CD8-positive, alpha-beta memory T cell (primary cell): ENCODE data around the gene SEC11A. TPM values are rescaled to one million over a fixed set of nuclear protein-coding genes. Genes with fewer than 3 reads are reported as not detected.

Experiments
- CTCF ChIA-PET: fragments of 350-600 bp; sonication (Branson Sonifier 250); formaldehyde crosslinking; loops from one replicate; lab custom pipeline; 2021; ENCODE audit warnings: antibody characterized with exemption; lab: Charles Lee
- POLR2A ChIA-PET: fragments of 350-600 bp; sonication (Branson Sonifier 250); formaldehyde crosslinking; loops from one replicate; lab custom pipeline; 2021; ENCODE audit warnings: antibody characterized with exemption; lab: Charles Lee
- DNase-seq, 5 donors: peaks; one replicate each; pipeline versions ENCODE4 v3.0.0 to v3.0.0-alpha.2; 2020 to 2022; ENCODE audit warnings: mixed read lengths in 1 of 5
- H3K27ac ChIP-seq: one replicate; pipeline ENCODE4 v1.7.0; 2013; ENCODE audit warnings: low read depth, mild to moderate bottlenecking, low read length, moderate library complexity
- H3K27me3 ChIP-seq: 2 replicates; pipeline ENCODE4 v1.7.0; 2013; ENCODE audit warnings: low read length, mild to moderate bottlenecking; ENCODE audit not compliant: insufficient read depth, poor library complexity, severe bottlenecking
- H3K36me3 ChIP-seq: 2 replicates; pipeline ENCODE4 v1.7.0; 2013; ENCODE audit warnings: mild to moderate bottlenecking, low read length, moderate library complexity; ENCODE audit not compliant: insufficient read depth
- H3K4me1 ChIP-seq: 2 replicates; pipeline ENCODE4 v1.7.0; 2013; ENCODE audit warnings: mild to moderate bottlenecking, low read length, moderate library complexity; ENCODE audit not compliant: insufficient read depth
- H3K4me3 ChIP-seq: 2 replicates; pipeline ENCODE4 v1.7.0; 2013; ENCODE audit warnings: mild to moderate bottlenecking, low read length
- H3K9me3 ChIP-seq: 2 replicates; pipeline ENCODE4 v1.7.0; 2013; ENCODE audit warnings: mild to moderate bottlenecking, low read length
- H3K27ac Mint-ChIP-seq, 8 donors: one replicate each; pipeline ENCODE4 v1.8.0; 2020 to 2021; ENCODE audit warnings: mixed read lengths in 8 of 8, mild to moderate bottlenecking in 6 of 8, inconsistent platforms in 3 of 8, moderate library complexity in 3 of 8
- H3K27me3 Mint-ChIP-seq, 2 donors: one replicate each; pipeline ENCODE4 v1.8.0; 2020 to 2021; ENCODE audit warnings: mixed read lengths in 2 of 2, mild to moderate bottlenecking in 1 of 2, moderate library complexity in 1 of 2
- H3K36me3 Mint-ChIP-seq, 3 donors: one replicate each; pipeline ENCODE4 v1.8.0; 2020 to 2021; ENCODE audit warnings: mixed read lengths in 3 of 3, inconsistent platforms in 1 of 3, mild to moderate bottlenecking in 1 of 3
- H3K4me1 Mint-ChIP-seq, 3 donors: one replicate each; pipeline ENCODE4 v1.8.0; 2020 to 2021; ENCODE audit warnings: mixed read lengths in 3 of 3, inconsistent platforms in 1 of 3, mild to moderate bottlenecking in 1 of 3
- H3K4me3 Mint-ChIP-seq, 7 donors: one replicate each; pipeline ENCODE4 v1.8.0; 2020 to 2021; ENCODE audit warnings: mixed read lengths in 7 of 7, mild to moderate bottlenecking in 6 of 7, moderate library complexity in 4 of 7, inconsistent platforms in 2 of 7
- H3K9me3 Mint-ChIP-seq, 5 donors: one replicate each; pipeline ENCODE4 v1.8.0; 2020 to 2022; ENCODE audit warnings: mixed read lengths in 5 of 5, mild to moderate bottlenecking in 3 of 5, moderate library complexity in 2 of 5, inconsistent platforms in 1 of 5
- polyA plus RNA-seq: library from polyadenylated mRNA; unstranded; fragments of 300-500 nt; fragmentation: Illumina TruSeq; gene quantifications from one replicate; pipeline ENCODE4 v1.2.3, GENCODE V29; 2021
- total RNA-seq, 2 experiments: library from RNA; stranded (reverse); gene quantifications; one replicate each; pipeline ENCODE4 v1.2.3, GENCODE V29; 2021

The SEC11A gene
- total and polyA plus RNA-seq, 3 experiments from 2014 or later: 132 to 134 (median 133) TPM

GRCh38 chr15:84658788-84659411, 57.0 kb downstream of the SEC11A start:
- ChIA-PET POLR2A (interaction anchor here (0.5 to 1.2 kb wide), 13 partner anchors 25 to 322 kb away, joined by 3 to 11 read pairs (median 5); partner anchors contain the start of genes SEC11A and ZSCAN2), CTCF (interaction anchor here (0.7 to 2.7 kb wide), 19 partner anchors 10 to 269 kb away, joined by 3 to 17 read pairs (median 4); partner anchors contain the start of genes SEC11A and ZSCAN2)
- Mint-ChIP-seq H3K4me1 (peaks cover 27 to 43% (median 41%) of the 10 kb centered on the region in 3 donors), H3K27me3 (peaks cover 0 to 2% of the 10 kb centered on the region in 2 donors), H3K4me3 (peak overlapping the region; percentile 73 to 90 (median 80)), H3K27ac (peak overlapping the region; percentile 29 to 91 (median 76)), H3K36me3 (peaks cover 0 to 4% (median 1%) of the 10 kb centered on the region in 3 donors), H3K9me3 (no peaks in the 10 kb centered on the region)
- H3K27me3 ChIP-seq: no peaks in the 10 kb centered on the region
- H3K4me3 ChIP-seq: peak overlapping the region; percentile 64
- DNase-seq: no peak
- no peaks in the 10 kb centered on the region for H3K9me3 ChIP-seq
- H3K27ac ChIP-seq: peak overlapping the region; percentile 68
- H3K36me3 ChIP-seq: no peaks in the 10 kb centered on the region
- peaks cover 19% of the 10 kb centered on the region for H3K4me1 ChIP-seq

DNA sequence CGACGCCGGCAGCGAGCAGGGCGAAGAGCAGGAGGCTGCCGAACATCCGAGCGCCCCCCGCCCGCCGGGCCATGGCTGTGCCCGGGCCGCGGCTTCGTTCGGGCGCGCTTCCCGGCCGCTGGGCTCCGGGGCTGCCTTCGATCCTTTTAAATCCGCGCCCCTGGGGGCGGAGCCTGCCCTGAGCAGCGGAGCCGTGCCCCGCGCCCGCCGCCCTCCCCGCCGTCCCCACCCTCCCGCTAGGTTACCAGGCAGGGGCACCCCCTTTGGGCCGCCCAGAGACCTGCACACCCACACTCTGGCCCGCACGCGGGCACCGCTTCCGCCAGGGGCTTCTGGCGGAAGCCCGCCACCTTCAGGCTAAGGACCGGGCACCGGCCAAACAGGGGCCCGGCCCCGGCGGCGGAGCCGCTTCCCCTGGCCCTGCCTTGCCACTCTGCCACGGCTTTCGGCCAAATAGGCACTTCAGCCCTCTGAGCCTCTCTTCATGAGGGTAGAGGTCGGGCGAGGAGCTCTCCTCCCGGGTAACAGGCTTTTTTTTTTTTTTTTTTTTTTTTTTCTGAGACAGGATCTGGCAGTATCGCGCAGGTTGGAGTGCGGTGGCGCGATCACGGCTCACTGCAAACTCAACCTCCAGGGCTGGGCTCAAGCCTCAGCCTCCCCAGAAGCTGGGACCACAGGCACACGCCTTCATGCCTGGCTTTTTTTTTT, 57.7 kb downstream of the SEC11A start, which contains the start of gene NMB:
Gene NMB, minus strand, starts transcription at position 120 of the 708 bp plus-strand sequence. Its CDS starts 47 bp downstream, at position 73.
- Histone ChIP-seq H3K36me3 (no peaks in the 10 kb centered on the region), H3K27ac (peak within 1 kb of the TSS; percentile 68), H3K27me3 (no peaks in the 10 kb centered on the region), H3K4me1 (peaks cover 25% of the 10 kb centered on the region), H3K4me3 (peak within 1 kb of the TSS; percentile 64), H3K9me3 (no peaks in the 10 kb centered on the region)
- peak; percentile 81 to 91 (median 86) for DNase-seq
- CTCF ChIA-PET: interaction anchor here (0.7 to 2.7 kb wide), 16 partner anchors 9 to 270 kb away, joined by 3 to 17 read pairs (median 4); partner anchors contain the start of genes SEC11A and ZSCAN2
- H3K36me3 Mint-ChIP-seq: peaks cover 0 to 7% (median 1%) of the 10 kb centered on the region in 3 donors
- peak within 1 kb of the TSS; percentile 73 to 94 (median 80) for H3K4me3 Mint-ChIP-seq
- peaks cover 30 to 49% (median 47%) of the 10 kb centered on the region in 3 donors for H3K4me1 Mint-ChIP-seq
- H3K27me3 Mint-ChIP-seq: peaks cover 0 to 2% of the 10 kb centered on the region in 2 donors
- H3K27ac Mint-ChIP-seq: peak within 1 kb of the TSS; percentile 29 to 91 (median 79)
- POLR2A ChIA-PET: interaction anchor here (0.5 to 1.2 kb wide), 17 partner anchors 11 to 323 kb away, joined by 3 to 11 read pairs (median 4); partner anchors contain the start of genes SEC11A and ZSCAN2
- no peaks in the 10 kb centered on the region for H3K9me3 Mint-ChIP-seq

- Histone ChIP-seq H3K27me3 (no peaks in the 10 kb centered on the region), H3K36me3 (no peaks in the 10 kb centered on the region), H3K4me3 (peak overlapping the region; percentile 64), H3K4me1 (peaks cover 30% of the 10 kb centered on the region), H3K27ac (no peak overlapping the region), H3K9me3 (no peaks in the 10 kb centered on the region)
- H3K4me3 Mint-ChIP-seq: peak overlapping the region; percentile 66 to 94 (median 71)
- DNase-seq: no peak
- H3K4me1 Mint-ChIP-seq: peaks cover 30 to 51% (median 47%) of the 10 kb centered on the region in 3 donors
- H3K9me3 Mint-ChIP-seq: no peaks in the 10 kb centered on the region
- POLR2A ChIA-PET: interaction anchor here (1.2 kb wide), 1 partner anchor 59 kb away, joined by 3 read pairs; no protein-coding TSS in a partner anchor
- CTCF ChIA-PET: interaction anchor here (0.9 to 2.7 kb wide), 6 partner anchors 8 to 77 kb away, joined by 3 to 17 read pairs (median 8); partner anchors contain the start of genes SEC11A and ZSCAN2
- H3K27me3 Mint-ChIP-seq: peaks cover 0 to 2% of the 10 kb centered on the region in 2 donors
- peak overlapping the region in 5 of 8 donors; percentile 54 to 84 (median 77) for H3K27ac Mint-ChIP-seq
- H3K36me3 Mint-ChIP-seq: peaks cover 0 to 7% (median 1%) of the 10 kb centered on the region in 3 donors
Measured at GRCh38 chr15:84657748-84658079, 58.2 kb downstream of the SEC11A start.

GRCh38 chr15:84656972-84657371, 59.0 kb downstream of the SEC11A start:
- Mint-ChIP-seq H3K4me3 (peak overlapping the region; percentile 66 to 94 (median 71)), H3K4me1 (peaks cover 35 to 59% (median 54%) of the 10 kb centered on the region in 3 donors), H3K27ac (peak overlapping the region in 2 of 8 donors; percentile 77 to 83), H3K36me3 (peaks cover 0 to 12% (median 4%) of the 10 kb centered on the region in 3 donors), H3K27me3 (peaks cover 0 to 2% of the 10 kb centered on the region in 2 donors), H3K9me3 (no peaks in the 10 kb centered on the region)
- H3K27ac ChIP-seq: no peak overlapping the region
- no peaks in the 10 kb centered on the region for H3K9me3 ChIP-seq
- POLR2A ChIA-PET: interaction anchor here (0.5 kb wide), 1 partner anchor 28 kb away, joined by 3 read pairs; no protein-coding TSS in a partner anchor
- no peak for DNase-seq
- no peak overlapping the region for H3K4me3 ChIP-seq
- peaks cover 36% of the 10 kb centered on the region for H3K4me1 ChIP-seq
- no peaks in the 10 kb centered on the region for H3K27me3 ChIP-seq
- CTCF ChIA-PET: interaction anchor here (0.7 to 2.7 kb wide), 6 partner anchors 25 to 221 kb away, joined by 3 to 12 read pairs (median 3); no protein-coding TSS in a partner anchor
- peaks cover 5% of the 10 kb centered on the region for H3K36me3 ChIP-seq

GRCh38 chr15:84654689-84655453, 61.1 kb downstream of the SEC11A start:
- peak overlapping the region; percentile 94 for H3K27ac ChIP-seq
- H3K36me3 Mint-ChIP-seq: peaks cover 4 to 23% (median 7%) of the 10 kb centered on the region in 3 donors
- H3K27ac Mint-ChIP-seq: peak overlapping the region; percentile 82 to 99 (median 96)
- H3K9me3 Mint-ChIP-seq: no peaks in the 10 kb centered on the region
- peaks cover 38 to 62% (median 58%) of the 10 kb centered on the region in 3 donors for H3K4me1 Mint-ChIP-seq
- DNase-seq: peak; percentile 59 to 85 (median 65)
- peak overlapping the region; percentile 94 to 99 (median 98) for H3K4me3 Mint-ChIP-seq
- peak overlapping the region; percentile 100 for H3K4me3 ChIP-seq
- H3K4me1 ChIP-seq: peaks cover 36% of the 10 kb centered on the region
- H3K27me3 Mint-ChIP-seq: peaks cover 0 to 2% of the 10 kb centered on the region in 2 donors
- POLR2A ChIA-PET: interaction anchor here (0.7 to 1.7 kb wide), 10 partner anchors 10 to 326 kb away, joined by 3 to 18 read pairs (median 6); partner anchors contain the start of genes PDE8A, SEC11A and ZSCAN2
- CTCF ChIA-PET: interaction anchor here (0.9 to 4.1 kb wide), 16 partner anchors 21 to 273 kb away, joined by 3 to 30 read pairs (median 6); partner anchors contain the start of genes SEC11A and ZNF592
- H3K36me3 ChIP-seq: peaks cover 15% of the 10 kb centered on the region
- no peaks in the 10 kb centered on the region for H3K9me3 ChIP-seq
- H3K27me3 ChIP-seq: no peaks in the 10 kb centered on the region

DNA sequence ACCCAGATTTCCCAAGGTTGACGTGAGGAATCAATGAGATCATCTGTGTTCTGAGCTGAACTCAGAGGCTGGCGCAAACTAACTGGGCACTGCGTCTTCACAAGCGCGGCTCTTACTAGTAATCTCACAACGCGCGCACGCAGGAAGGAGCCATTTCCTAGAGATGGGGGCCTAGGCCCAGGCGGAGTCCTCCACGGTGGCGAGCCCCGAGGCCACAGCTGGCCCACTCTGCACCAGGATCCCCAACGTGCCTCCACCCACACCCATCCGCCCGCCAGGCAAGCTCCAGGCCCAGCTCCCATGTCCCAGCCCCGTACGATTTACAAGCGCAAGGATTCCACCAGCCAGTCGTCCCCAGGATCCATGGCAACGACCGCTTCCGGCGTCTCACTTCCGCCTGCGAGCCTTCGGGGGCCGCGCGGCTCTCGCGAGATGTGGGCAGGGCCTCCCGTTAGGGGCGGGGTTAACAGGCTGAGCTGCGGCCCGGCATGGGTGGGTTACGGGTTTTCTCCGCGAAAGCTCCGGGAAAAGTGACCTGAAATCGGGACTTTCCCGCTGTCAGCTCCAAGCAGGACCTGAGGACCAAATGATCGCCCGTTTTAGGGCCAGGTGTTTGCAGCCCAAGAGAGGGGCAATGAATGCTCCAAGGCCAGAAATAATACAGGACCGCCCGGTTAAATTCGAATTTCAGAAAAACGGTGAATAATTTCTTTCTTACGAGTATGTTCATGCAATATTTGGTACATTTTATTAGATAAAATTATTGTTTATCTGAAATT, 61.8 kb downstream of the SEC11A start, which contains the start of gene WDR73:
Gene WDR73, minus strand, starts transcription at position 374 of the 779 bp plus-strand sequence. Its CDS starts 9 bp downstream, at position 365.
- POLR2A ChIA-PET: interaction anchor here (0.7 to 1.7 kb wide), 9 partner anchors 10 to 327 kb away, joined by 3 to 18 read pairs (median 7); partner anchors contain the start of genes PDE8A, SEC11A and ZSCAN2
- peak within 1 kb of the TSS; percentile 94 for H3K27ac ChIP-seq
- CTCF ChIA-PET: interaction anchor here (0.6 to 4.1 kb wide), 17 partner anchors 9 to 274 kb away, joined by 3 to 30 read pairs (median 4); partner anchors contain the start of genes SEC11A and ZSCAN2
- no peaks in the 10 kb centered on the region for H3K9me3 ChIP-seq
- Mint-ChIP-seq H3K27ac (peak within 1 kb of the TSS; percentile 92 to 99 (median 98)), H3K4me3 (peak within 1 kb of the TSS; percentile 94 to 99 (median 98)), H3K36me3 (peaks cover 4 to 26% (median 8%) of the 10 kb centered on the region in 3 donors), H3K9me3 (no peaks in the 10 kb centered on the region), H3K4me1 (peaks cover 34 to 56% (median 53%) of the 10 kb centered on the region in 3 donors), H3K27me3 (peaks cover 0 to 2% of the 10 kb centered on the region in 2 donors)
- H3K4me1 ChIP-seq: peaks cover 36% of the 10 kb centered on the region
- peak within 1 kb of the TSS; percentile 100 for H3K4me3 ChIP-seq
- peaks cover 18% of the 10 kb centered on the region for H3K36me3 ChIP-seq
- peak; percentile 96 to 98 (median 98) for DNase-seq
- H3K27me3 ChIP-seq: no peaks in the 10 kb centered on the region
